CD14-positive monocyte (primary cell): ENCODE data around the gene HPDL. TPM values are rescaled to one million over a fixed set of nuclear protein-coding genes. Genes with fewer than 3 reads are reported as not detected.

Experiments used
- DNase-seq, 3 donors: peaks; one replicate each; pipeline ENCODE4 v3.0.0-alpha.2; 2011 to 2022
- H2AFZ ChIP-seq: 2 replicates; pipeline ENCODE4 v1.6.0; 2012; ENCODE audit warnings: mild to moderate bottlenecking, low read depth, low read length, inconsistent platforms; ENCODE audit not compliant: insufficient read depth, poor library complexity, severe bottlenecking
- H3K27ac ChIP-seq, 2 donors: 1 replicate in 1 of 2; 2 replicates in 1 of 2; pipeline ENCODE4 v1.5.1; 2012 to 2013; ENCODE audit warnings: low read length in 2 of 2, control low read depth in 1 of 2, inconsistent platforms in 1 of 2, low read depth in 1 of 2, mild to moderate bottlenecking in 1 of 2
- H3K27me3 ChIP-seq, 2 donors: one replicate each; pipeline versions ENCODE4 v1.6.0 to v1.6.1; 2011 to 2013; ENCODE audit warnings: low read length in 2 of 2; ENCODE audit not compliant: control insufficient read depth in 2 of 2, insufficient read depth in 2 of 2
- H3K36me3 ChIP-seq, 2 donors: replicated peaks in 1 of 2; 1 replicate in 1 of 2; 2 replicates in 1 of 2; pipeline versions ENCODE4 v1.5.1 to v1.6.1; 2012 to 2013; ENCODE audit warnings: low read length in 2 of 2, control low read depth in 1 of 2, inconsistent platforms in 1 of 2, mild to moderate bottlenecking in 1 of 2; ENCODE audit not compliant: insufficient read depth in 2 of 2, control insufficient read depth in 1 of 2
- H3K4me1 ChIP-seq, 2 donors: 1 replicate in 1 of 2; 2 replicates in 1 of 2; pipeline versions ENCODE4 v1.5.1 to v1.6.1; 2012 to 2013; ENCODE audit warnings: low read length in 2 of 2, control low read depth in 1 of 2, inconsistent platforms in 1 of 2, mild to moderate bottlenecking in 1 of 2, moderate library complexity in 1 of 2; ENCODE audit not compliant: insufficient read depth in 2 of 2, control insufficient read depth in 1 of 2
- H3K4me2 ChIP-seq: replicated peaks from 2 replicates; pipeline ENCODE3; 2012; ENCODE audit warnings: low read length, moderate library complexity, mild to moderate bottlenecking; ENCODE audit not compliant: poor library complexity, severe bottlenecking; ENCODE audit errors: extremely low read depth
- H3K4me3 ChIP-seq, 3 experiments: fragments of 200-600 bp in 1 of 3; sonication (generic) in 1 of 3; replicated peaks in 1 of 3; 1 replicate in 2 of 3; 2 replicates in 1 of 3; pipeline ENCODE4 v1.5.1; 2011 to 2013; ENCODE audit warnings: low read length in 3 of 3, mild to moderate bottlenecking in 3 of 3, control low read depth in 2 of 3, low read depth in 2 of 3, inconsistent platforms in 1 of 3, moderate library complexity in 1 of 3
- H3K79me2 ChIP-seq: 2 replicates; pipeline ENCODE4 v1.6.0; 2012; ENCODE audit warnings: mild to moderate bottlenecking, control low read depth, inconsistent platforms, low read length, moderate library complexity; ENCODE audit not compliant: insufficient read depth
- H3K9ac ChIP-seq: 2 replicates; pipeline ENCODE4 v1.6.0; 2017; ENCODE audit warnings: low read length, mild to moderate bottlenecking; ENCODE audit not compliant: insufficient read depth, poor library complexity, severe bottlenecking
- H3K9me3 ChIP-seq, 2 donors: replicated peaks in 1 of 2; 1 replicate in 1 of 2; 2 replicates in 1 of 2; pipeline versions ENCODE4 v1.5.1 to v1.6.1; 2012 to 2013; ENCODE audit warnings: low read length in 2 of 2, control low read depth in 1 of 2; ENCODE audit not compliant: control insufficient read depth in 1 of 2, insufficient read depth in 1 of 2
- H4K20me1 ChIP-seq: 2 replicates; pipeline ENCODE4 v1.6.0; 2012; ENCODE audit warnings: mild to moderate bottlenecking, low read length, control low read depth, moderate library complexity; ENCODE audit not compliant: insufficient read depth
- H3K27ac Mint-ChIP-seq, 7 donors: one replicate each; pipeline ENCODE4 v1.8.0; 2020; ENCODE audit warnings: mild to moderate bottlenecking in 7 of 7, mixed read lengths in 7 of 7, moderate library complexity in 6 of 7, inconsistent platforms in 2 of 7
- H3K27me3 Mint-ChIP-seq, 3 donors: one replicate each; pipeline ENCODE4 v1.8.0; 2021 to 2022; ENCODE audit warnings: low read depth in 3 of 3, mild to moderate bottlenecking in 3 of 3, mixed read lengths in 3 of 3, moderate library complexity in 3 of 3, inconsistent platforms in 1 of 3
- H3K36me3 Mint-ChIP-seq, 2 donors: one replicate each; pipeline ENCODE4 v1.8.0; 2020; ENCODE audit warnings: mixed read lengths in 2 of 2, inconsistent platforms in 1 of 2, mild to moderate bottlenecking in 1 of 2
- H3K4me1 Mint-ChIP-seq: one replicate; pipeline ENCODE4 v1.8.0; 2020; ENCODE audit warnings: mild to moderate bottlenecking, mixed read lengths
- H3K4me3 Mint-ChIP-seq, 2 donors: one replicate each; pipeline ENCODE4 v1.8.0; 2020; ENCODE audit warnings: mild to moderate bottlenecking in 2 of 2, mixed read lengths in 2 of 2, moderate library complexity in 1 of 2
- H3K9me3 Mint-ChIP-seq, 7 donors: one replicate each; pipeline ENCODE4 v1.8.0; 2020 to 2022; ENCODE audit warnings: mixed read lengths in 7 of 7, mild to moderate bottlenecking in 6 of 7, moderate library complexity in 6 of 7, inconsistent platforms in 2 of 7
- CTCF ChIP-seq: fragments of 200-600 bp; IDR thresholded peaks from one replicate; pipeline ENCODE4 v1.8.0; 2022; ENCODE audit warnings: antibody characterized with exemption, mild to moderate bottlenecking
- WGBS: methylation state at CpG from one replicate; pipeline ENCODE4 v1.1.5; 2013; ENCODE audit warnings: missing lambda C conversion rate; ENCODE audit not compliant: insufficient coverage; 5-methylcytosine and 5-hydroxymethylcytosine counted together
- intact Hi-C, 2 donors: fragments of 100-400 bp; cut with micrococcal nuclease; formaldehyde crosslinking; loops; one replicate each; pipeline versions ENCODE4 v1.15.0 to v1.15.1; 2023
- polyA plus RNA-seq, 3 donors: library from polyadenylated mRNA; depleted of rRNA in 1 of 3; unstranded in 2 of 3; stranded (reverse) in 1 of 3; fragments of 300-500 nt in 2 of 3; fragments of >200 nt in 1 of 3; fragmentation: Illumina TruSeq in 2 of 3; gene quantifications; 1 replicate in 2 of 3; 2 replicates in 1 of 3; pipeline ENCODE4 v1.2.3, GENCODE V29; 2012 to 2021

HPDL gene
- polyA plus RNA-seq, 3 donors = 0.17 TPM; not detected in 2

GRCh38 chr1:45354838-45355237 is 28.1 kb downstream of the HPDL start:
- DNase-seq = no peak
- no CpG with 5 or more reads among the region's 4 CpGs for WGBS
- Mint-ChIP-seq H3K27ac (no peak overlapping the region), H3K36me3 (peaks cover 4 to 9% of the 10 kb centered on the region in 2 donors), H3K9me3 (no peaks in the 10 kb centered on the region), H3K27me3 (no peaks in the 10 kb centered on the region), H3K4me1 (peaks cover under 1% of the 10 kb centered on the region), H3K4me3 (no peak overlapping the region)
- H3K27ac ChIP-seq = no peak overlapping the region
- no peak overlapping the region for H3K4me3 ChIP-seq
- peaks cover under 1 to 3% of the 10 kb centered on the region in 2 donors for H3K4me1 ChIP-seq
- no peaks in the 10 kb centered on the region for H3K79me2 ChIP-seq
- H4K20me1 ChIP-seq = no peaks in the 10 kb centered on the region
- H3K36me3 ChIP-seq = peaks cover 0 to 4% of the 10 kb centered on the region in 2 donors
- no peak for TF ChIP-seq CTCF
- H3K4me2 ChIP-seq = no peak overlapping the region
- H2AFZ ChIP-seq = no peak overlapping the region
- H3K9ac ChIP-seq = no peak overlapping the region
- no peaks in the 10 kb centered on the region for H3K27me3 ChIP-seq
- intact Hi-C loops = no loop called here
- H3K9me3 ChIP-seq = no peaks in the 10 kb centered on the region

- Histone ChIP-seq H3K4me1 (peaks cover 5 to 8% of the 10 kb centered on the region in 2 donors), H3K27me3 (no peaks in the 10 kb centered on the region), H3K27ac (no peak overlapping the region), H3K9ac (no peak overlapping the region), H3K4me3 (no peak overlapping the region), H3K4me2 (no peak overlapping the region), H3K9me3 (no peaks in the 10 kb centered on the region), H3K79me2 (no peaks in the 10 kb centered on the region), H4K20me1 (no peaks in the 10 kb centered on the region), H3K36me3 (peaks cover 0 to 4% of the 10 kb centered on the region in 2 donors), H2AFZ (no peak overlapping the region)
- no peak for TF ChIP-seq CTCF
- H3K4me3 Mint-ChIP-seq = no peak overlapping the region
- peak overlapping the region in 1 of 7 donors; percentile 31 for H3K27ac Mint-ChIP-seq
- 18% methylated on average over 1 of the region's 2 CpGs for WGBS
- H3K4me1 Mint-ChIP-seq = peaks cover 8% of the 10 kb centered on the region
- no peaks in the 10 kb centered on the region for H3K27me3 Mint-ChIP-seq
- DNase-seq = no peak
- H3K36me3 Mint-ChIP-seq = peaks cover 2 to 9% of the 10 kb centered on the region in 2 donors
- intact Hi-C loops = no loop called here
- no peaks in the 10 kb centered on the region for H3K9me3 Mint-ChIP-seq
Observed at GRCh38 chr1:45355683-45356082, 29.0 kb downstream of the HPDL start.
